CD4-positive, alpha-beta T cell treated with Interleukin-6 for 4 hours (primary cell): Measurements from ENCODE around the gene CDH2.

Experiments used
- DNase-seq: peaks from one replicate; pipeline ENCODE4 v3.0.0-alpha.2; 2020; ENCODE audit warnings: mixed read lengths

Gene CDH2

DNA sequence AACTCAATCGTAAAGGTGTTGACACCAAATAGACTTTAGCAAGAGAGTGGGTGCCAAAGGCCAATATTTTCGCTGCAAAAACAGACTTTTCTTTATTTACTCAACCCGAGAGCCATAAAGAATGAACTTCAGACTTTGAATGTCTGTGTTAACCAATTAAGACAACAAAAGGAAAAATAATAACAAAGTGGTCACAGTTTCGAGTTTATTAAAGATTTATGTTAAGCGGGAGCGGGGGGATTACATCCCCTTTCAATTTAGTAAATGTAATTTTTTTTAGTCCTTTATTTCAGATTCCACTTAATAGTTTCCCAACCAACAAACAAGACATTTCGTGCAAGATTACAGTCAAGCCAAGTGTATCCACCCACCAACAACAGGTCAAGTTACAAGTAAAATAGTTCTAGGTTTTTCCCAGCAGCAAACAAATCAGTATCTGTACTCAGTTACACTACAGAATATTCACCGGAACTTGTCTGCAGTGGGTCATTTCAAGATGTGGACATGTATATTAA lies 9.0 kb downstream of the CDH2 start:
- DNase-seq, result no peak

GRCh38 chr18:28164771-28165483 lies 12.0 kb downstream of the CDH2 start:
- no peak for DNase-seq

DNA sequence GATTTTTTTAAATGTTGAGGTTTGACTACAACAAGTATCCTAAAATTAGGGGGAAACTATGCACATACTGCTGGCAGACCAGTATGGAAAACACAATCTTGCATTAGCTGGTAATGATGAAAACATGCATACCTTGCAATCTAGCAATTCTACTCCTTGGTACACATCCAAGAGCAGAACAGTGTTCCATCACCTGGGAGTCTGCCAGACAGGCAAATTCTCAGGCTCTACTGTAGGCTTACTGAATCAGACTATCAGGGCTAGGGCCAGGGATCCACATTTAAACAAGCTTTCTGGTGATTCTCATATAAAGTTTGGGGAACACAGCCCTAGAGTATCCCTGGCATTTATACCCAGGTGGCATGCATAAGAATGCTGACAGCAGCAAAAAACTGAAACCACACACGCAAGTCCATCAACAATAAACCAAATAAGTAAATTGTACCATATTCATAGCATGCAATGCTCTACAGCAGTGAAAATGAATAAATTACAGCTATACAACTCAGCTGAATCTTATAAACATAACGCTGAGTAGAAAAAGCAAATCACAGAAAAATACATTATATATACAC lies 13.6 kb downstream of the CDH2 start:
- no peak for DNase-seq

- DNase-seq, result no peak
Observed at GRCh38 chr18:28161608-28162599, 15.0 kb downstream of the CDH2 start.

- DNase-seq, result no peak
Observed at GRCh38 chr18:28159055-28159454, 17.9 kb downstream of the CDH2 start.

DNA sequence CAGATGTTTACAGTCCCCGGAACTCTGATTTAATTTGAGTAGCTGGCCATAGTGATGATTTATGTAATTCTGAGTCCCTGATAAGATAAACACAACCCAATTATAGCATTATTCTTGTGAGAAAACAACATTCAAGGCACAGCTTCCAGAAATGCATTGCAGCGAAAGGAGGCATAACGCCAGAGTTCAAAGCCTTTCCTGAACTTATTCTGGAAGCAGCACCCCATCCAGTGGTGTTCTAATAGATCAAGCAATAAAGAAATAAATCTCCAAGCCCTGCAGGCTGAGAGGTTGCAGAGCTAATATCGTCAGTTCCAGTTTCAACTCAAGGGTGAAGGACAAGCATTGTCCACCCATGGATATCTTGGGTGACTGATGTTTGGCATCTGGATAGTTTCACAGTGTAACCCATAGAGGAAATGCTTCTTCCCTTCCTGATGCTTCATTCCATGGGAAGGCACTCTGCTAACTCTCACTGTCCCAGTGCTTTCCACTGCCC lies 18.8 kb downstream of the CDH2 start:
- DNase-seq, result no peak

DNA sequence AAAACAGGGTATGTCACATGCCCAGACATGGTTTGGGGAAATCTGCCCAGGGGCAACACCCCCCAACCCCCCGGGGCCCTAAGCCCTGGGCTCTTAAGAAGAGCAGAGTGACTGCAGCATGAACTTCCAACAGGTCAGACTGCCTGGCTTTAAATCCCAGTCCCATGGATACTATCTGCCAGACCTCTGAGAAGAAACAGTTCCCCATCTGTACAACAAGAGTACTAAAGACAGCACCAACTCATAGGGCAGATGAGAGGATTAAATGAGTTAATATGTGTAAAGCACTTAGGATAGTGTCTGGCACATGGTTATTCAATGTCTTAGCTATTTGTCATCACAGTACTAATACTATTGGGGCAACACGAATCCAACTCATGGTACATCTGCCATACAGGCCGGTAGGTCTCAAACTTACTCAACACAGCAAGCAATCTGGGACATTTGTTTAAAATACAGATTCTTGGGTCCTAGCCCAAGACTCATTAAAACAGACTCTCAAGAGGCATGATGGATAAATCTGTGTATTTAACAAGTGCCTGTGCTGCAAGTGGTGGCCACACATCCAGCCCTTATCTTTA lies 23.4 kb downstream of the CDH2 start:
- no peak for DNase-seq

DNA sequence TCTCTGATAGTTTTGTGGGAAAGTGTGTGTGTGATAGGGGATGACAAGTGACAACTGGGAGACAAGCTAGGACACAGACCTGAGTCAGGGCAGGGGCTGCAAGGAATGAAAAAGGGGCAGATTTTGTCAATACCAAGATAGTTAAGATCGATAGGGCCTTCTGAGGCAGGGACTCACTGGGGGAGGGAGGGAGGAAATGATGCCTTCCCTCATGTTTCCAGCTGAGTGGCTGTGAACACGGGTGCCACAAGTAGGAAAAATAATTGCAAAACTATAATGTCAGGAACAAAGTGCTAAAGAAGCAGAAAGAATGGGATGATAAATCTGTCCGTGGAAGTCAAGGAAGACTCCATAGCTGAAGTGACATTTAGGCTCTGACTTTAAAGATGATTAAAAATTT lies 24.2 kb downstream of the CDH2 start:
- DNase-seq, result no peak

- DNase-seq, result no peak
Observed at GRCh38 chr18:28152354-28152753, 24.6 kb downstream of the CDH2 start.

DNA sequence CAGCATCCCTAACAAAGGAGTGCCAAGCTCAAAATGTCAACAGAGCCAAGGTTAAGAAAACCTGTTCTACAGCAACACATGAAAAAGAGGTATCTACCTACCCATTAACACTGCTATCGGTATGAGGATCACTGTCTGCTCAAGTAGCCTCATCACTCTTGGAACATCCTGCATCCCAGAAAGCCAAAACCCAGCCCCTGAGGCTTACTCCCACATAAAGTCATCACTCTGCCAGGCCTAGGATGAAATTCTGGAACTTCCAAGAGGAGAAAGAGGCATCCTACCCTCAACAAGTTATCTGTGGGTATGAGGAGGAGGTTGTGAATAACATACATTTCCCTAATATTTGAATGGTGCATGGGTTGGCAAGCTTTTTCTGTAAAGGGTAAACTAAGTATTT lies 25.5 kb downstream of the CDH2 start:
- DNase-seq, result no peak

- no peak for DNase-seq
Observed at GRCh38 chr18:28150925-28151324, 26.0 kb downstream of the CDH2 start.

- DNase-seq, result no peak
Observed at GRCh38 chr18:28149810-28150420, 27.0 kb downstream of the CDH2 start.

GRCh38 chr18:28147674-28148171 lies 29.2 kb downstream of the CDH2 start:
- DNase-seq, result no peak

GRCh38 chr18:28143725-28144124 lies 33.2 kb downstream of the CDH2 start:
- no peak for DNase-seq

DNA sequence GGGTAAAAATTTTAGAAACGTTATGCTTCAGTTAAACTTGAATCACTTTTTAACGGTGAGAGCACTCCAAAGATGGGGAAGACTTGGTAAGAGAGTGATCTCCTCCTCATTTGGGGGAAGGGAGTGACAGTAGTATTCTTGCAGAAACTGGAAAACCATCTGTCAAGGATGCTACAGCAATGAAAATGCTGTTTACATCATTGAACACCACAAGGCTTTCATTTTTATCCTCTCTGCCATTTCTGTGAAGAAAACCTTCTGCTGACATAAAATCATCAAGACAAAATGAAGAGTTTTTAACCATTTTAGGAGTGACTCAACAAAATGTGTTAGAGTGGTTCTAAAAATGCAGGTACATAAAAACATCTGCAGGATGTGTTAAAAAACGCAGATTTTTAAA lies 38.1 kb downstream of the CDH2 start:
- no peak for DNase-seq

GRCh38 chr18:28136071-28136470 lies 40.9 kb downstream of the CDH2 start:
- no peak for DNase-seq

DNA sequence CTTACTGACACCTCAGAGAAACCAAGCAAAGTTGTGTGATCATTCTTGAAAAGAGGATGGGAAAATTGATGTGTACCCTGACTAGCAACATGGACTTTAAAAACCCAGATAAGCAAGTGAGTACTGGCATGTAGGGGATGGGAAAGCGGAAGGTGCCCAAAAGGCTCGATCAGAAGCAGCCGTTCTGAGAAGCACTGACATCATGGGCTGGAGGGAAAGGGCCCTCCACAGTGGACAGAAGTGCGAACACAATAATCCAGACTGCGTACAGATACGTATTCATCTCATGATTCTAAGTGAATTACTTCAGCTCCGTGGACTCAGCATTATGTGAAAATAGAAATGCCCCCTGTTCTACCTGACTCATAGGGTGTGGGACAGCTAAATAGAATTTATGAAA lies 42.2 kb downstream of the CDH2 start:
- DNase-seq, result no peak

DNA sequence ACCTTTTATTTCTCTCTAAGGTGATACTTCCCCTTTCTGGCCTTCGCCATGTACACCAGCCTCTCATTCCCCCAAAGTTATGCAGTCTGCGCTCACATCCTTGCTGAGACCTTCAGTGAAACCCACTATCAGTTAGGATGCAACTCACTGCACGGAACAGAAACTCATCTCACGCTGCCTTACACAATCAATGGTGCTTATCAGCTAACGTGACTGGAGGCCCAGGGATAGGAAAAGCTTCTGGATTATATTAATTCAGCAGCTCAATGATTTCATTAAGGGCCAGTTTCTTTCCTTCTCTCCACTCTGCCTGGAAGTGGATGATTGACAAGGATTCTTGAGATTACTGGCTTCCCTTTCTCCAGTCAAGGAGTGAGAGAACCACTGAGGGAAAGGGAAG lies 44.8 kb downstream of the CDH2 start:
- DNase-seq, result no peak

DNA sequence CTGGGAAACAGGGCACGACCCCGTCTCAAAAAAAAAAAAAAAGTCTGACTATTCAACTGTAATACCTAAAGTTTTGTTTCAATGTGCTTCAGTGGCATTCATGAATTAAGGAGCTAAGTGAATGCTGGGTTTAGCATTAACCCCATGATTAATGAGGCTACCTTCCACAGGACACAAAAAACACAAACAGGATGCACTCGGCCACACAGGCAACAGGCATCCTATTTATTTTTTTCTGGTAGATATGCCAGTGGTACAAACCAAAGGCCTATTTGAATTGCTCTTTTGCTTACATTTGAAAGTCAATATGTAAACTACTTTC lies 48.3 kb downstream of the CDH2 start:
- no peak for DNase-seq

- DNase-seq, result no peak
Observed at GRCh38 chr18:28127763-28128658, 48.9 kb downstream of the CDH2 start.

DNA sequence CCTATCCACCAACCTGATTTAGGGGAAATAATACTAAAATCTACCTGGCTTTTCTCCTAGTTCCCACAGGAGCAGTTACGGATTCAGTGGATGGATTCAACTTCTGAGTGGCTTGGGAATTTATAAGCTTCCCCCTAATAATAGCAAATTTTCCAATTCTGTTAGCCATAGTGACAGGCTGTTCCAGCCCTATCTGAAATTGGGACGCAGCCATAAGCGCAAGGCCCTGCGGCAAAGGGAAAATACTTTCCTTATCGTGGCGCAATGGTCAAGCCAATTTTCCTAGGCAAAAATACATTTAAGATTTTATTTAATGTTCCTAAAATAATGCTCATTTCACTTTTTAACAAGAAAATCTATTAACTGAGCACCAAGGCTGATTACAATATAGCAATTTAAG lies 49.7 kb downstream of the CDH2 start:
- DNase-seq, result no peak
